ENCODE data around the gene TTC22.

- TF ChIP-seq CTCF (conservative IDR thresholded peaks at IDR 0.05 in 1 of 2, IDR thresholded peaks at IDR 0.05 in 1 of 2; ENCODE audit: extremely low read depth in 1 of 2, insufficient read depth in 1 of 2, low read depth in 1 of 2, low read length in 2 of 2) (no peak), EZH2 (IDR thresholded peaks at IDR 0.05; ENCODE audit: borderline replicate concordance, low read length) (no peak)
Measured at GRCh38 chr1:54849219-54850068, 48.3 kb upstream of the TTC22 start.

Data from mammary epithelial cell (primary cell).